HepG2 (cell line): ENCODE measurements around the gene GNPAT. TPM values are rescaled to one million over a fixed set of nuclear protein-coding genes. Genes with fewer than 3 reads are reported as not detected.

ENCODE experiments used
- ATAC-seq: fragments of 200-7000 bp; cut with Tn5 transposase; 3 replicates; pipeline ENCODE4 v1.9.1; 2020; ENCODE audit warnings: mild to moderate bottlenecking, moderate library complexity
- BruUV-seq: library from RNA; stranded (reverse); fragments of 400-500 nt; replicated peaks from 2 replicates; lab custom pipeline; 2021; lab: Mats Ljungman, UMichigan
- CTCF ChIA-PET: fragments of 300-600 bp; formaldehyde crosslinking; extraction: SDS; loops from one replicate; lab custom pipeline; 2021; ENCODE audit warnings: low total read pairs, inconsistent platforms, low intra/inter-chr PET ratio; lab: Yijun Ruan, JAX
- POLR2A ChIA-PET: fragments of 350-600 bp; sonication (Branson Sonifier 250); formaldehyde crosslinking; loops from one replicate; lab custom pipeline; 2020; ENCODE audit warnings: antibody characterized with exemption, inconsistent platforms; lab: Yijun Ruan, JAX
- DNase-seq: peaks from one replicate; pipeline ENCODE4 v3.0.0-alpha.2; 2015; ENCODE audit warnings: low spot score
- FAIRE-seq: peaks from 3 replicates; lab custom pipeline; 2011; peaks lifted over from hg19 to GRCh38; lab: Jason Lieb, UNC
- H2AFZ ChIP-seq: one replicate; pipeline ENCODE4 v1.6.1; 2011; ENCODE audit warnings: low read length, inconsistent platforms
- H3K27ac ChIP-seq: fragments of 300-600 bp; 3 replicates; pipeline ENCODE4 v1.8.0; 2011; ENCODE audit warnings: mixed run types, mild to moderate bottlenecking, mixed read lengths, low read length, inconsistent platforms; ENCODE audit not compliant: insufficient read depth; ENCODE audit errors: extremely low read length
- H3K27me3 ChIP-seq, 2 experiments: fragments of 200-600 bp in 1 of 2; 2 replicates in 1 of 2; 3 replicates in 1 of 2; pipeline versions ENCODE4 v1.6.0 to v1.8.0; 2011; ENCODE audit warnings: low read length in 2 of 2, mild to moderate bottlenecking in 2 of 2, moderate library complexity in 2 of 2, inconsistent platforms in 1 of 2; ENCODE audit not compliant: insufficient read depth in 2 of 2, control insufficient read depth in 1 of 2
- H3K36me3 ChIP-seq, 2 experiments: fragments of 200-600 bp in 1 of 2; replicated peaks in 1 of 2; 2 replicates in 1 of 2; 3 replicates in 1 of 2; pipeline versions ENCODE4 v1.5.1 to v1.8.0; 2011; ENCODE audit warnings: low read length in 2 of 2, inconsistent platforms in 1 of 2; ENCODE audit not compliant: insufficient read depth in 2 of 2, control insufficient read depth in 1 of 2
- H3K4me1 ChIP-seq: 2 replicates; pipeline ENCODE4 v1.5.1; 2012; ENCODE audit warnings: low read length, inconsistent platforms; ENCODE audit not compliant: insufficient read depth
- H3K4me2 ChIP-seq: 2 replicates; pipeline ENCODE4 v1.6.0; 2011; ENCODE audit warnings: low read depth, low read length, inconsistent platforms
- H3K4me3 ChIP-seq, 3 experiments: fragments of 200-600 bp in 1 of 3; sonication (generic), shearing (Covaris generic) in 1 of 3; replicated peaks in 1 of 3; 2 replicates each; pipeline ENCODE4 v1.5.1; 2011 to 2016; ENCODE audit warnings: low read length in 3 of 3, inconsistent platforms in 2 of 3, low read depth in 2 of 3, mild to moderate bottlenecking in 2 of 3, control low read depth in 1 of 3, mixed read lengths in 1 of 3; ENCODE audit not compliant: insufficient read depth in 1 of 3
- H3K79me2 ChIP-seq: one replicate; pipeline ENCODE4 v1.6.1; 2011; ENCODE audit warnings: low read length, inconsistent platforms; ENCODE audit not compliant: insufficient read depth
- H3K9ac ChIP-seq: 2 replicates; pipeline ENCODE4 v1.6.0; 2011; ENCODE audit warnings: mild to moderate bottlenecking, low read depth, low read length, inconsistent platforms; ENCODE audit not compliant: insufficient read depth
- H3K9me3 ChIP-seq: 2 replicates; pipeline ENCODE4 v1.5.1; 2012; ENCODE audit warnings: mild to moderate bottlenecking, low read length
- H4K20me1 ChIP-seq: 2 replicates; pipeline ENCODE4 v1.6.0; 2011; ENCODE audit warnings: inconsistent platforms, mild to moderate bottlenecking, low read length, moderate library complexity; ENCODE audit not compliant: insufficient read depth
- MAZ ChIP-seq, 2 experiments: sonication (generic) in 1 of 2; formaldehyde crosslinking in 1 of 2; IDR thresholded peaks; 2 replicates each; pipeline versions ENCODE4 v1.5.0 to v1.6.1; 2012 to 2020; ENCODE audit warnings: low read depth in 2 of 2, mild to moderate bottlenecking in 2 of 2, borderline replicate concordance in 1 of 2, improper control_type of control experiment in 1 of 2, low read length in 1 of 2, missing genetic modification reagents in 1 of 2, moderate library complexity in 1 of 2
- NR2C2 ChIP-seq: sonication (generic); formaldehyde crosslinking; IDR thresholded peaks from 2 replicates; pipeline ENCODE4 v1.4.0; 2020; ENCODE audit warnings: missing genetic modification reagents, mild to moderate bottlenecking, moderate library complexity, borderline replicate concordance
- PCBP2 ChIP-seq: fragments of 200-400 bp; formaldehyde crosslinking; optimal IDR thresholded peaks from 2 replicates; pipeline ENCODE3; 2018; ENCODE audit warnings: low read length, low read depth; ENCODE audit not compliant: poor library complexity, severe bottlenecking
- YEATS2 ChIP-seq: sonication (generic); formaldehyde crosslinking; IDR thresholded peaks from 2 replicates; pipeline ENCODE4 v1.4.0; 2020; ENCODE audit warnings: missing genetic modification reagents, borderline replicate concordance
- ZFP36 ChIP-seq: fragments of 150-350 bp; IDR thresholded peaks from 2 replicates; pipeline ENCODE4 v1.6.1; 2018; ENCODE audit warnings: borderline replicate concordance, low read length, low read depth; ENCODE audit not compliant: partially characterized antibody
- ZHX2 ChIP-seq, 2 experiments: sonication (generic) in 1 of 2; formaldehyde crosslinking in 1 of 2; IDR thresholded peaks; 2 replicates each; pipeline versions ENCODE4 v1.6.1 to v1.9.0; 2014 to 2022; ENCODE audit warnings: antibody characterized with exemption in 1 of 2, borderline replicate concordance in 1 of 2, inconsistent platforms in 1 of 2, low read depth in 1 of 2, missing genetic modification reagents in 1 of 2
- ZNF124 ChIP-seq: sonication (generic); formaldehyde crosslinking; IDR thresholded peaks from 2 replicates; pipeline ENCODE4 v1.4.0; 2020; ENCODE audit warnings: missing genetic modification reagents
- WGBS: methylation state at CpG from one replicate; pipeline ENCODE4 v1.1.6; 2017; ENCODE audit warnings: low lambda C conversion rate; 5-methylcytosine and 5-hydroxymethylcytosine counted together
- in situ Hi-C: cut with HindIII; loops from 2 replicates; pipeline ENCODE4 v1.10.0; 2017; ENCODE audit warnings: low pct_unique_long_range_greater_than_20kb; ENCODE audit not compliant: extremely low pct_ligation_motif_present
- intact Hi-C: fragments of 100-400 bp; cut with micrococcal nuclease; formaldehyde crosslinking; loops from one replicate; pipeline ENCODE4 v1.10.0; 2022; ENCODE audit not compliant: unreplicated experiment
- polyA plus RNA-seq, 8 experiments: library from polyadenylated mRNA; depleted of rRNA in 3 of 8; stranded (reverse) in 7 of 8; unstranded in 1 of 8; fragments of >200 nt; fragmentation: Illumina TruSeq in 4 of 8; extraction: Trizol in 4 of 8; gene quantifications; 2 replicates each; pipeline versions ENCODE4 v1.2.1 to v1.2.3, GENCODE V29; 2011 to 2016; ENCODE audit warnings: low read depth in 4 of 8, missing spikeins in 1 of 8, mixed read lengths in 1 of 8; ENCODE audit not compliant: insufficient read depth in 1 of 8
- total RNA-seq, 5 experiments: library from RNA; depleted of rRNA; stranded (reverse); fragments of >200 nt; fragmentation: Illumina TruSeq; extraction: Trizol; gene quantifications; 2 replicates each; pipeline ENCODE4 v1.2.3, GENCODE V29; 2016; ENCODE audit warnings: low read depth in 1 of 5

The GNPAT gene
- total and polyA plus RNA-seq, 2 of the 13 experiments (the other 11 are each of a cell fraction or from before 2014, with no cell fraction given), result 58.3 to 114 TPM

- TF ChIP-seq YEATS2 (CRISPR knock-in tag) (no peak), PCBP2 (no peak)
These were observed 45.6 kb downstream of the GNPAT start (continued) for GRCh38 chr1:231286603-231287002.

- Histone ChIP-seq H3K79me2 (no peaks in the 10 kb centered on the region), H3K27ac (no peak overlapping the region), H3K36me3 (no peaks in the 10 kb centered on the region), H3K4me1 (no peaks in the 10 kb centered on the region), H3K9me3 (no peaks in the 10 kb centered on the region), H3K27me3 (no peaks in the 10 kb centered on the region; a peak in 2 of 5 replicates), H4K20me1 (no peaks in the 10 kb centered on the region)
- no TSS peak for BruUV-seq
- no peak for ATAC-seq
- CTCF ChIA-PET, result no interaction called here
- 48% methylated on average over 4 of the region's 4 CpGs for WGBS
- intact Hi-C loops, result no loop called here
- no peak for TF ChIP-seq ZFP36
- TF ChIP-seq ZNF124 (CRISPR knock-in tag), result no peak
- no peak for TF ChIP-seq ZHX2 (IDR thresholded peaks at IDR 0.05; ENCODE audit: low read depth)
- no peak for TF ChIP-seq ZHX2 (CRISPR knock-in tag; IDR thresholded peaks at IDR 0.05; ENCODE audit: borderline replicate concordance)
- TF ChIP-seq MAZ (IDR thresholded peaks at IDR 0.05; ENCODE audit: borderline replicate concordance, low read depth, low read length), result no peak
- TF ChIP-seq MAZ (CRISPR knock-in tag; IDR thresholded peaks at IDR 0.05; ENCODE audit: low read depth), result no peak
- no peak for TF ChIP-seq NR2C2 (CRISPR knock-in tag)
- TF ChIP-seq, all 625 proteins: peak for 0
- H3K4me3 ChIP-seq, result no peak overlapping the region
- in situ Hi-C loops, result no loop called here
- H3K4me2 ChIP-seq, result no peak overlapping the region
- no peak overlapping the region for H2AFZ ChIP-seq
- no peak for FAIRE-seq
- DNase-seq, result no peak
- POLR2A ChIA-PET, result no interaction called here
- H3K9ac ChIP-seq, result no peak overlapping the region
These were observed 54.9 kb downstream of the GNPAT start for GRCh38 chr1:231295938-231296337.
